IPS-NIHi11 (cell line): ENCODE results near the gene MPO.
A peak's percentile ranks its signal among the peaks of the same experiment; 100 is the strongest.

Experiments
- DNase-seq: peaks from one replicate; pipeline ENCODE4 v3.0.0; 2012; ENCODE audit warnings: mixed read lengths, low spot score

MPO gene

GRCh38 chr17:58307468-58308172 is 26.9 kb upstream of the MPO start:
- peak; percentile 4 for DNase-seq

- peak; percentile 3 for DNase-seq
These were observed 25.6 kb upstream of the MPO start for GRCh38 chr17:58306131-58306951.

- DNase-seq, result peak; percentile 6
These were observed 24.9 kb upstream of the MPO start for GRCh38 chr17:58305626-58306025.

GRCh38 chr17:58304750-58305486 is 24.2 kb upstream of the MPO start:
- peak; percentile 3 for DNase-seq

- DNase-seq, result peak; percentile 94
These were observed 23.4 kb upstream of the MPO start for GRCh38 chr17:58303971-58304749.

GRCh38 chr17:58302919-58303585 is 22.3 kb upstream of the MPO start:
- DNase-seq, result peak; percentile 27

- DNase-seq, result peak; percentile 1
These were observed 21.6 kb upstream of the MPO start for GRCh38 chr17:58302171-58302918.

GRCh38 chr17:58301504-58302150 is 20.9 kb upstream of the MPO start:
- DNase-seq, result peak; percentile 7

- peak; percentile 0 for DNase-seq
These were observed 19.6 kb upstream of the MPO start for GRCh38 chr17:58300336-58300735.

GRCh38 chr17:58294034-58294433 is 13.3 kb upstream of the MPO start:
- DNase-seq, result no peak

- DNase-seq, result no peak
These were observed 10.5 kb upstream of the MPO start for GRCh38 chr17:58291246-58291645.

- peak; percentile 4 for DNase-seq
These were observed 9.1 kb upstream of the MPO start for GRCh38 chr17:58289869-58290268.

GRCh38 chr17:58285422-58285810 is 4.7 kb upstream of the MPO start:
- no peak for DNase-seq

GRCh38 chr17:58284613-58285421 is 4.1 kb upstream of the MPO start:
- peak; percentile 71 for DNase-seq

- DNase-seq, result no peak
These were observed 3.2 kb upstream of the MPO start for GRCh38 chr17:58283674-58284612.

- no peak for DNase-seq
These were observed 1.7 kb upstream of the MPO start for GRCh38 chr17:58282442-58282841.

- DNase-seq, result no peak
These were observed 826 bp upstream of the MPO start for GRCh38 chr17:58281511-58282011.
